ENCODE results near the gene AOC2.
A peak's percentile ranks its signal among the peaks of the same experiment; 100 is the strongest.
"Not testable (repeated sequence)": the region's sequence is repeated elsewhere in the genome, so short reads cannot be mapped to it uniquely, and the experiment has no call there.

AOC2 gene

GRCh38 chr17:42882166-42882565 is 37.8 kb downstream of the AOC2 start:
- no peak for DNase-seq

- no peak for DNase-seq
Observed at GRCh38 chr17:42883802-42884558, 39.6 kb downstream of the AOC2 start.

GRCh38 chr17:42885806-42886205 is 41.4 kb downstream of the AOC2 start:
- DNase-seq = not testable (repeated sequence)

- DNase-seq = peak; percentile 22
Observed at GRCh38 chr17:42886283-42887176, 42.1 kb downstream of the AOC2 start.

GRCh38 chr17:42889809-42890208 is 45.4 kb downstream of the AOC2 start:
- no peak for DNase-seq

GRCh38 chr17:42891539-42892152 is 47.3 kb downstream of the AOC2 start:
- DNase-seq = no peak

GRCh38 chr17:42893359-42893758 is 49.0 kb downstream of the AOC2 start:
- no peak for DNase-seq

GRCh38 chr17:42894283-42895184 is 50.2 kb downstream of the AOC2 start:
- DNase-seq = no peak

GRCh38 chr17:42895185-42895555 is 50.8 kb downstream of the AOC2 start:
- no peak for DNase-seq

- DNase-seq = no peak
Observed at GRCh38 chr17:42898147-42898811, 53.9 kb downstream of the AOC2 start.

GRCh38 chr17:42899981-42900380 is 55.6 kb downstream of the AOC2 start:
- DNase-seq = not testable (repeated sequence)

Measured in MV-4-11 (cell line).